GM19397 (cell line): ENCODE data around the gene EHBP1.

Experiments used
- ATAC-seq: cut with Tn5 transposase; IDR thresholded peaks from one replicate; pipeline ENCODE4 v1.9.1; 2021; ENCODE audit warnings: mild to moderate bottlenecking, moderate library complexity; ENCODE audit not compliant: unreplicated experiment

Gene EHBP1

DNA sequence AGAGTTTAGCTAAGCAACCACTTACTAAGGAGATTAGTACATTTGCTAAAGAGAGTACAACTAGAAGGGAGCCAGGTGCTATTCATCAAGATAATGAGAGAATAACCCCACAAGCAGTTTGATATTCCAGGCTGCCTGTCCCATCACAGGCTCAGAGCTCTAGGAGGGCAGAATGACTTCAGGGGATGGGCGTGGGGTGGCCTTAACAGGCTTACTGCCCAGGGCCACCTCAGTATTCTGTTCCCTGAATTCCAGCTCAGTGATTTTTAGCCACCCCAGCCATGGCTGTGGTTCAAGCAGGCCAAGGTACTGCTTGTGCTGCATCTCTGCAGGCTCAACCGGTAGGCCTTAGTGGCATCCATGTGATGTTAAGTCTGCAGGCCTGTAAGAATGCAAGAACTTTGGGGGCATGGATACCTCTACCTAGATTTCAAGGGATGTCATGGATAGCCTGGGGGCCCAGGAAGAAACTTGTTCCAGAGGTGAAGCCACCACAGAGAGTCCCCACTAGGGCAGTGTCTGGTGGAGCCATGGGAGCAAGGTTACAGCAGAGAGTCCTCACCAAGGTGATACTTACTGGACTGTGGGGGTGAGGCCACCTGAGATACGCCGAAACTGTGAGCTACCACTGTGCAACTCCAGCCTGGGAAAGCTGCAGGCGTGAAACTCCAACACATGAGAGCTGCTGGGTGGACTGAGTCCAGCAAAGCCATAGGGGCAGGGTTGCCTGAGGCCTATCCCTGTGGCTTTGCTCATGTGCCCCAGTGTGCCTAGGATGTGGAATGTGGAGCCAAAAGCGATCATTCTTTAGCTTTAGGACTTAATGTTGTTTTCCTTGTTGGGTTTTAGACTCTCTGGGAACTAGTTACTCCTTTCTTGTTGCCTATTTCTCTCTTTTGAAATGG is 107.7 kb downstream of the EHBP1 start:
- no peak for ATAC-seq

GRCh38 chr2:62814123-62814522 is 108.6 kb downstream of the EHBP1 start:
- no peak for ATAC-seq

- ATAC-seq = no peak
These were observed 111.8 kb downstream of the EHBP1 start for GRCh38 chr2:62817348-62817747.

DNA sequence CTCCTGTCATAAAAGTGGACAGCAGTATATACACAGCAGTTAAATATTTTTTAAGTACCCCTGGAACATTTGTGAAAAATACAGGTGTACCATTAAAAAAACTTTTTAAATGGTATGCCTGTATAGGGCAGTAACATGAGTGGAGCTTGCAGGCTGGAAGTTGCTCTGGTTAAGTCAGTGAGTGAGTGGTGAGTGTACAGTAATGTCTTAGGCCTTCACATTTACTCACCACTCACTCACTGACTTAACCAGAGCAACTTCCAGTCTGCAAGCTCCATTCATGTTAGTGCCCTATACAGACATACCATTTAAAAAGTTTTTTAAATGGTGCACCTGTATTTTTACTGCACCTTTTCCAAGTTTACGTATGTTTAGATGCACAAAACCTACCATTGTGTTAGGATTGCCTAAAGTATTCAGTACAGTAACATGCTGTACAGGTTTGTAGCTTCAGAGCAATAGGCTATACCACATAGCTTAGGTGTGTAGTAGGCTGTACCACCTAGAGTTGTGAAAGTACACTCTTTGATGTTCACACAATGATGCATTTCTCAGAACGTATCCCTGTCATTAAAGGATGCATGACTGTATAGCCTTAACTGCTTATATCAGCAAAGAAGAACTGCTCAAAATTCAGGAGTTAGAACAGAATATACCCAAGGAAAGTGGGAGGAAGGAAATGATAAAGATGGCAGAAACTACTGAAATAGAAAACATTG is 112.6 kb downstream of the EHBP1 start:
- ATAC-seq = no peak

DNA sequence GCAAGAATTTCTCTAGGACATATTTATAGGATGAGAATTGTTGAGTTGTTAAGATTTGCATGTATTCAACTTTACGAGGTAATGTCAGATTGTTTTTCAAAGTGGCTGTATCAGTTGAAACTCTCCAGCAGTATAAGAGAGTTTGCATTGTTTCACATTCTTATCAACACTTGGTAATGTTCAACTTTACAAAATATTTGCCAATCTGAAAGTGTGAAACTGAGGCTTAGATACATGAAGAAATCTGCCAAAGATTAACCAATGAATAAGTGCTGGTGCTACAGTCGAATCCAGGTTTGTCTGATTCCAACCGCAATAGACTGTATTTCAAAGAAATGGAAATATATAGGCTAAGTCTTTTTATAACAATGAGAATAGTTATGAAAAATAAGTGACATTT is 117.0 kb downstream of the EHBP1 start:
- no peak for ATAC-seq

GRCh38 chr2:62824388-62824787 is 118.9 kb downstream of the EHBP1 start:
- no peak for ATAC-seq

DNA sequence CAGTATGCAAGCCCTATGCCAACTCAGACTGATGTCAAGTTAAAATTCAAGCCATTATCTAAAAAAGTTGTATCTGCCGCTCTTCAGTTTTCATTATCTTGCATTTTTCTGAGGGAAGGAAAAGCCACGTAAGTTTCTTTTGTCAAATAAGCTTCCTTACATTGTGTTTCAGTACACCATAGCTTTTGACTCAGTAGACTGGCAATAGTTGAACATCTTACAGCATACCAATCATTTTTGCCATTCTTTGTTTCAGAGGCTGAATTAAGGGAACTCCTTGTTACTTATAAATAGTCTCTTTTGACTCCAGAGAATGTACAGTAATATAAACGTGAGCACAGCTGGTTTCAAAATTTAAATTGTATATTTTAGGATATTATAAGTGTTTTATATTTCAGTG is 120.6 kb downstream of the EHBP1 start:
- ATAC-seq = no peak

DNA sequence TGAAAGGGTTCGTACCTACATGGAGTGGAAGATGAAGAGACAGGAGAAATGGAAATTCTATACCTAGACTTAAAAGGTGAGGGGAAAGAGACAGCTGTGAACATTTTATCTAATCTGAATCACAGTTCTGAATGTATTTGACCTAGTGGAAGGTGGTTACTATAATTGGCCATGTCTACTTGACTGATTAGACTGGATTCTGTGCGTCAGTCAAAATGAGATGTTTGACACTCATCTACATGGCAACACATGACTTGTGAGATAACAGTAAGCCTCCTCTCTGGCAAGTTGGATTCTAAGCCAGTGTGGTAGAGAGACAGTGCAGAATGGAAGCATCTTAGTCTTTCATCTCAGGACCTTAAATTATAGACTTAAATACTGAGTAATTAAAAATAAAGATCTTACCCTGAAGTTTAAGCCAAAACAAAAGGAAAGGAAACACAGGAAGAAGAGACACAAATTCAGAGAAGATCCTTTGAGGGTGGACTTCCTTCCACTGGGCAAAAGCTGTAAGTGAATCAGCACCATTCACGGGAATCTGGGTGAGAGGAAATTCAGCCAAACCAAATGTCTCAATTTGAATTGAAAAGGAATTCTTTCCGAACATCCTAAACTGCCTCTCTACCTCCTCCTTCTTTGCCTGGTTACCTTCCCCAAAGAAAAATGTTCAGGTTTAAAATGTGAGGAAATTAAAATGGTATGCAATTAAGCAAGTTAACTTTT is 121.6 kb downstream of the EHBP1 start:
- ATAC-seq = no peak

DNA sequence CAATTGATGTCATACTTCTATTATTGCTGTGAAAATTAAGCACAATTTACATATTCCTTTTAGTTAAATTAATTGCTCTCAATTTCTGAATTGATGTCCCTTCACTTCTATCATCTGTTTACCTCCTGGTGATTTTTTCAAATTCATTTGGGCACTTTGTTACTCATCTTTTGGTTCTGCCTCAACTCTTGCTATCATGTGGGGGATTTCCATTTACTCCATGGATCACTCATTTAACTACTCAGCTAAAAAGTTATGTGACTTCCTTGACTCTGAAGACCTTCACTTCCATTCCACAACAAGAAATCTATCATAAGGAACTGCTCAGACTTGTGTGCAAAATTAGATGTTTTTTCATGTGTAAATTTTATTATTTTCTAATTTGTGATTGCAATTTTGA is 126.2 kb downstream of the EHBP1 start:
- no peak for ATAC-seq

DNA sequence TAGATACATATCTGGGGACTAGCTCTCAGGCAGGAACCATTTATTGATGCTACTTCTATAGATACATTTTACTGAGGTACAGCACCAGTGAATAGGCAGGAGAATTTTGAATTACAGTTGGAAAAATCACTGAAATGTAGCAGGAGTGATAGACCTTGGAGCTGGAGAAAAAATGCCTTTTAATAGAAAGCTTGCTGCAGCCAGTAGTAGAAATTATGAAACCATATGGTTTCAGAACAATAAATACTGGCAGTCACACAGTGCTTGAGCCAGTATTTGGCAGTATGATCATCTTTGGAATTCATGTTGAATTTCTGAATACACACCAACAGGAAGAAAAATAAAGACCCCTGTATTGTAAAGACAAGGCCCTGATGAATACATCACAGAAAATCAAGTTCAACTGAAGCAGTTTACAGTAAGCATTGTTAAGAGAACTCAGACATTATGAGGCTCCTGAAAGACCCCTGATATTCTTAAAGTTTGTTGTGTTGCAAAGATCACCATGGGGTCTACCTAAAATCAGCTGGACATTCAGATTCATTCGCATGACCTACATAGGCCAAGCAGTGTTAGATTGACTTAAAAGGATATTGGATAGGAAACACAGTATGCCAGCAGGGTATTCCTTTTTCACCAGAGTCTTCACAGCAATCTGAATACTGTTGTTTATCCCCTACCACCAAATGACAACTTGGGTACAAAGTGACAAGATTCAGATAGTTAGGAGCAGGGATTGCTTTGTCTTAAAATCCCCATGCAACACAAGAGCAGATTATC is 139.0 kb downstream of the EHBP1 start:
- no peak for ATAC-seq

DNA sequence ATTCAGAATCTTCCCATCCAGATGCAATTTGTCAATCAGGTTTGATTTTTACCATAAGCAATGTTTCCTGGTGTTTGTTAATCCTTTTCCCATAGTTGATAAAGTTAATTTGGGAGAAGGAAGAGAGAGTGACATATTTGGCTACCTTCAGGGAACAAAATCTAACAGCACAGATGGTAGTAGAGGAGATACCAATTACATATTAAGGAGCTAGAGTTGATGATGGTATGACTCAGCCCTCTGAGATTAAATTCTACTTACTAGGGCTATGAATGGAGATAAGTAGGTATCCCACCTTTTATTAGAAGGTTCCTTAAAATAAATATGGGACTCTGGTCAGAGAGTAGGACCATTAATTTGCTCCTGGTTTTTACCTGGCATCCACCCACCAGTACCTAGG is 139.7 kb downstream of the EHBP1 start:
- no peak for ATAC-seq

GRCh38 chr2:62852254-62852653 is 146.7 kb downstream of the EHBP1 start:
- ATAC-seq = no peak

GRCh38 chr2:62854600-62855514 is 149.3 kb downstream of the EHBP1 start:
- no peak for ATAC-seq

DNA sequence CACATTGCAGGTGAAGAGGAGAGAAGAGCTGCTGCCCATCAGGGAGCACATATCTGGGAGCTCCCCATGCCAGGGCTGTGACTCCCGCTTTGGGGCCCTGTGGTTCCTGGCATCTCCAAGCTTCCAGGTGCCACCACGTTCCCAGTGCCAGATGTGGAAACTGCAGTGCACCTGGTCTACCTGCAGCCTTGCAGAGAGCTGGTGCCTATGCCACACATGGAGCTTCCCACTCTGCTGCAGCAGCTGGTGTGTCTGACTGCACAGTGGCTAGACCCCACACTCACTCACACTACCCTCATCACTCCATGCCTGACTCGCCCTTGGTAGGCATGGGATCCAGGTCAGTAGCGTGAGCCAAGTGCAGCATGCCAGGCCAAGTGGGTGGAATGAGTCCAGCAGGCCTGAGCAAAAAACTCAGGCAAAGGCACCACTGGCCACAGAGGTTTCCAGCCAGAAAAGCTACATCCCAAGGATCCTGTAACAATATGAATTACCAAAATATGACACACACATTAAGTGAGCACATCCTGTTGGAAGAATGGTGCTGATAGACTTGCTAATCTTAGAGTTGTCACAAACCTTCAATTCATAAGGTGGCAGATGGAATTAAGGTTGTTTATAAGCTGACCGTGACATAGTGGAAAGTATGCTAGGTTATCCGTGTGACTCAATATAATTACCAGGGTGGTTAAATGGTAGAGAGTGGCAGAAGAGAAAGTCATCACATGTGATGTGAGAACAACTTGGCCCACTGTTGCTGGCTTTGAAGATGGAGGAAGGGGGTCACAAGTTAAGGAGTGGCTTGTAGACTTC is 150.9 kb downstream of the EHBP1 start:
- no peak for ATAC-seq

- ATAC-seq = no peak
These were observed 151.8 kb downstream of the EHBP1 start for GRCh38 chr2:62857139-62857931.

- no peak for ATAC-seq
These were observed 152.8 kb downstream of the EHBP1 start for GRCh38 chr2:62858231-62858832.

DNA sequence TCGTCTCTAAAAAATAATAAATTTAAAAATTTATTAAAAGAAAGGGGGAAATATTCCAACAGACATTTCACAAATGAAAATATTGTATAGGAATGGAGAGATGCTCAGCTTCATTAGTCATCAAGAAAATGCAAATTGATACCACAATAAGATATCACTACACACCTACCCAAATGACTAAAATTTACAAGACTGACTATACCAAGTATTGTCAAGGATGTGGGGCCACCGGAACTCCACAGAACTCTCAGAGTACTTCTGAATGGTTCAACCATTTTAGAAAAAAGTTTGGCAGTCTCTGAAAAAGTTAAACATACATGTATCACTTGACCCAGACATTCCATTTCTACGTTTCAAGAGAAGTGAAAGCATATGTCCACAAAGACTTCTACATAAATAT is 163.4 kb downstream of the EHBP1 start:
- ATAC-seq = no peak

DNA sequence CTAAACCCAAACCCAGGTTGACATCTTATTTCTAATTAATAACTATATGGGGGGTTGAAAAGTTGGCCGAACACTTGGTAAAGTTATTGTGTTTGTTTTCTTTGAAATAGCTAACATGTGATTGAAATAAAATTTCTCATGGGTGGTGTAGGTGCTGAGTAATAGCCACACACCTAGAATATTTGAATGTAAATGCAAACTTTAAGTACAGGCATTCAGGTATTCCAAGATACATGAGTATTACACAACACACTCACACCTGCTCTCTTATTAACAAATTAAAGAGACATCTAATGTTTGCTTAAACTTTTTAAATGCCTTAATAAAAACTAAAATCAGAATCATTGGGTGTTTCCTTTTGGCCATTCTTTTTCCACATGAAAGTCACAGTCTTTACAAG is 165.5 kb downstream of the EHBP1 start:
- no peak for ATAC-seq
